ENCODE measurements around the gene CPPED1.

The CPPED1 gene

GRCh38 chr16:12613992-12614661, 189.6 kb downstream of the CPPED1 start:
- Mint-ChIP-seq H3K27me3 (ENCODE audit: low read depth) (peaks cover 18% of the 10 kb centered on the region), H3K27ac (peak overlapping the region in 2 of 3 experiments; percentile 5 to 78), H3K4me1 (no peaks in the 10 kb centered on the region), H3K4me3 (no peak overlapping the region), H3K36me3 (ENCODE audit: low read depth) (no peaks in the 10 kb centered on the region), H3K9me3 (no peaks in the 10 kb centered on the region)
- TF ChIP-seq, protein P1, sequence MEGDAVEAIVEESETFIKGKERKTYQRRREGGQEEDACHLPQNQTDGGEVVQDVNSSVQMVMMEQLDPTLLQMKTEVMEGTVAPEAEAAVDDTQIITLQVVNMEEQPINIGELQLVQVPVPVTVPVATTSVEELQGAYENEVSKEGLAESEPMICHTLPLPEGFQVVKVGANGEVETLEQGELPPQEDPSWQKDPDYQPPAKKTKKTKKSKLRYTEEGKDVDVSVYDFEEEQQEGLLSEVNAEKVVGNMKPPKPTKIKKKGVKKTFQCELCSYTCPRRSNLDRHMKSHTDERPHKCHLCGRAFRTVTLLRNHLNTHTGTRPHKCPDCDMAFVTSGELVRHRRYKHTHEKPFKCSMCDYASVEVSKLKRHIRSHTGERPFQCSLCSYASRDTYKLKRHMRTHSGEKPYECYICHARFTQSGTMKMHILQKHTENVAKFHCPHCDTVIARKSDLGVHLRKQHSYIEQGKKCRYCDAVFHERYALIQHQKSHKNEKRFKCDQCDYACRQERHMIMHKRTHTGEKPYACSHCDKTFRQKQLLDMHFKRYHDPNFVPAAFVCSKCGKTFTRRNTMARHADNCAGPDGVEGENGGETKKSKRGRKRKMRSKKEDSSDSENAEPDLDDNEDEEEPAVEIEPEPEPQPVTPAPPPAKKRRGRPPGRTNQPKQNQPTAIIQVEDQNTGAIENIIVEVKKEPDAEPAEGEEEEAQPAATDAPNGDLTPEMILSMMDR (IDR thresholded peaks at IDR 0.05; ENCODE audit: unreplicated experiment in 3 of 3) = no peak

DNA sequence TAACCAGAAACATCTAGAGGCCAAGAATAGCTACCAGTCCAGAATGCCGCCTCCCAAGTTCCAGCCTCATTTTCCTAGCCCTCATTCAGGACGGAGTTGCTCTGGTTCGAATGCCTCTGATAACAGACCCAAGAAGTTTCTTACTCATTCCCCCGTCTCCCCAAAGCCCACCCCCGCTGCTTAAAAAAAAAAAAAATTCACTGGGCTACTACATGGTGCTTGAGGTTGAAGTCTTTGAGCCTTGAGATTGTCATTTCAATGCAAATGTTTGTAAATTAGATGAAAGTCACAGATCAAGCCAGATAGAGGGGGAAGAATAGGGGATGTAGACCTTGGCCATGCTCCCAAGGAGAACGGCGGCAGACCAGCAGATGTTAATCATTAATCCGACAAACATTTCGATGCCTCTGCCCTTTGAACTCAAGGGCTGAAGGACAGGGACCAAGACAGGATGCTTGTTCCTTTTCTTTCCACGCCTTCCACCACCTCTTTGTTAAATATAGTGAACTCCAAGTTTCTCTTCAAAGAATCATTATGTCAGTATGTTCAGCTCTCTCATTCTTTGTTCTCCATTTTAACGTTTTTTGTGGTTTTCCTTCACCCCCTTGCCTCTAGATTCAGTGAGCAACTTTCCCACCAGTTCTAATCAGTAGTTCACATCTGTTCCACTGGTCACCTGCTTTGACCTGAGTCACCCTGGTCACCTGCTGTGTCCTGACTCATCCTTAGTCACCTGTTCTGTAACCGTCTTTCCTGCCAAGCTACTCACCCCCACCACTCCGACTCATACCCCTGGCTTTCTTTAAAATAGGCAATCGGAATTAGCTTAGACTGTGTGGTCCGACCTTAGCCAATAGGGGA, 190.3 kb downstream of the CPPED1 start:
- no peak overlapping the region for H3K4me3 Mint-ChIP-seq
- no peaks in the 10 kb centered on the region for H3K4me1 Mint-ChIP-seq
- H3K27ac Mint-ChIP-seq = peak overlapping the region; percentile 5 to 74 (median 64)
- H3K36me3 Mint-ChIP-seq (ENCODE audit: low read depth) = no peaks in the 10 kb centered on the region
- peaks cover 18% of the 10 kb centered on the region for H3K27me3 Mint-ChIP-seq (ENCODE audit: low read depth)
- TF ChIP-seq, protein P1 (IDR thresholded peaks at IDR 0.05; ENCODE audit: unreplicated experiment in 3 of 3) = no peak
- H3K9me3 Mint-ChIP-seq = no peaks in the 10 kb centered on the region

DNA sequence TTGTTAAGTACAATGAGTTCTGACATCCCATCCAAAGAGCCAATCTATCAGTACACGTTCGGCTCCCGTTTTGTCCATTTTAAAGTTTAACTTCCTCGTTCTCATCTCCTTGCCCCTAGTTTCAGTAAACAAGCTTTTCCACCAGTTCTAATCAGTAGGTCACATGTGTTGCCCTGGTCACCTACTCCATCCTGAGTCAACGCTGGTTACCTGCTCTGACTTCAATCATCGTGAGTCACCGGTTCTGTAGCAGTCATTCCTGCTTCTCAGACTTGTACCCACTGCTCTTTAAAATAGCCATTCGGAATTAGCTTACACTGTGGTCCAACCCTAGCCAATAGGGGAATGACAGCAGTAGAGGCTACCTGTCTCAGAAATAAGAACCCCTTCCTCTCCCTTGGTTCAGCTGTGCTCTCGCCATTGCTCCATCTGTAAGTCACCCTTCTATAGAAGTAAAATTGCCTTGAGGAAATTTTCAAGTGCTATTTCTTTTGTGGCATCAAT, 191.0 kb downstream of the CPPED1 start:
- TF ChIP-seq, protein P1 (IDR thresholded peaks at IDR 0.05; ENCODE audit: unreplicated experiment in 3 of 3) = no peak

DNA sequence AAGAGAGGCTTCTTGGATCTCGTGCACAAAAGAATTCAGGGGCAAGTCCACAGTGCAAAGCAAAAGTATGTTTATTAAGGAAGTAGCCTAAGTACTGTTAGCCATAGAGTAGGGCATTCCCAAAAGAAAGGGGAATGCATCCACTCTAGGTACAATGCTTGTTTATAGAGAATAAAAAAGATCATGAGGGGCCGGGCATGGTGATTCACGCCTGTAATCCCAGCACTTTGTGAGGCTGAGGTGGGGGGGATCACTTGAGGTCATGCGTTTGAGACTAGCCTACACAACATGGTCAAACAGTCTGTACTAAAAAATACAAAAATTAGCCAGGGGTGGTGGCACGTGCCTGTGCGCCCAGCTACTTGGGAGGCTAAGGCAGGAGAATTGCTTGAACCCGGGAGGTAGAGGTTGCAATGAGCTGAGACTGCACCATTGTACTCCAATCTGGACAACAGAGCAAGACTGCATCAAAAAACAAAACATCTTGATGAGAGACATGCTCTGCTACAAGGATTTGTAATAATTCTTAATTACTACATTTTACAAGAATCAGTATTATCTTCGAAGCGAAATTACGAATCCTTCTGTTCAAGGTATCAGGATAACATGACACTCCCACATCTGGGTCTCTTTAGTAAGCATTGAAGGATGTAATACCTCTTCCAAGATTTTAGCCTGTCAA, 191.6 kb downstream of the CPPED1 start:
- Mint-ChIP-seq H3K4me3 (no peak overlapping the region), H3K27me3 (ENCODE audit: low read depth) (peaks cover 18% of the 10 kb centered on the region), H3K9me3 (peaks cover 9% of the 10 kb centered on the region), H3K27ac (peak overlapping the region in 1 of 3 experiments; percentile 74), H3K4me1 (no peaks in the 10 kb centered on the region), H3K36me3 (ENCODE audit: low read depth) (no peaks in the 10 kb centered on the region)
- TF ChIP-seq, protein P1 (IDR thresholded peaks at IDR 0.05; ENCODE audit: unreplicated experiment in 3 of 3) = no peak

More for the DNA sequence above, 191.0 kb downstream of the CPPED1 start:
- peaks cover 18% of the 10 kb centered on the region for H3K27me3 Mint-ChIP-seq (ENCODE audit: low read depth)
- H3K9me3 Mint-ChIP-seq = peaks cover 4% of the 10 kb centered on the region
- H3K4me1 Mint-ChIP-seq = no peaks in the 10 kb centered on the region
- H3K36me3 Mint-ChIP-seq (ENCODE audit: low read depth) = no peaks in the 10 kb centered on the region
- no peak overlapping the region for H3K4me3 Mint-ChIP-seq
- H3K27ac Mint-ChIP-seq = peak overlapping the region in 1 of 3 experiments; percentile 74

DNA sequence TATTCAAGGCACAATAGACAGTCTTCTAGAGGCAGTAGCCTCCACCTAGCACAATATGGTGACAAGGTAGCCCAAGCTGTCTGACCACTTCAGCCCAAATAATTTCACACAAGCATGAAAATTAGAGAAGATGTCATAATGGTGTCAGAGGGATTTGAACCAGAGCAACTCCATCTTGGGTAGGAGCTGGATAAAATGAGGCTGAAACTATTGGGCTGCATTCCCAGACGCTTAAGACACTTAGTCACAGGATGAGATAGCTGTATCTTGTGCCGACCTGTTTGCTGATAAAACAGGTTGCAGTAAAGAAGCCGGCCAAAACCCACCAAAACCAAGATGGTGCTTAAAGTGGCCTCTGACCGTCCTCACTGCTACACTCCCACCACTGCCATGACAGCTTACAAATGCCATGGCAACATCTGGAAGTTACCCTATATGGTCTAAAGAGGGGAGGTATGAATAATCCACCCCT, 192.6 kb downstream of the CPPED1 start:
- Mint-ChIP-seq H3K9me3 (peaks cover 15% of the 10 kb centered on the region), H3K27me3 (ENCODE audit: low read depth) (peaks cover 18% of the 10 kb centered on the region), H3K4me3 (no peak overlapping the region), H3K36me3 (ENCODE audit: low read depth) (no peaks in the 10 kb centered on the region), H3K4me1 (no peaks in the 10 kb centered on the region), H3K27ac (no peak overlapping the region)
- TF ChIP-seq, protein P1 (IDR thresholded peaks at IDR 0.05; ENCODE audit: unreplicated experiment in 3 of 3) = no peak
